HFFc6 (cell line): ENCODE measurements around the gene TTLL5. TPM values are rescaled to one million over a fixed set of nuclear protein-coding genes. Genes with fewer than 3 reads are reported as not detected.

Experiments used
- DNase-seq: peaks from one replicate; pipeline ENCODE4 v3.0.0-alpha.2; 2018
- H3K27ac Mint-ChIP-seq: 2 replicates; pipeline ENCODE4 v1.8.0; 2020; ENCODE audit warnings: mild to moderate bottlenecking, mixed read lengths
- H3K27me3 Mint-ChIP-seq: 2 replicates; pipeline ENCODE4 v1.8.0; 2021; ENCODE audit warnings: mild to moderate bottlenecking, moderate library complexity, mixed read lengths; ENCODE audit not compliant: insufficient read depth
- H3K36me3 Mint-ChIP-seq: 2 replicates; pipeline ENCODE4 v1.8.0; 2021; ENCODE audit warnings: low read depth, mixed read lengths
- H3K4me1 Mint-ChIP-seq: 2 replicates; pipeline ENCODE4 v1.8.0; 2020; ENCODE audit warnings: low read depth, mixed read lengths
- H3K4me3 Mint-ChIP-seq: 2 replicates; pipeline ENCODE4 v1.8.0; 2020; ENCODE audit warnings: mild to moderate bottlenecking, moderate library complexity, mixed read lengths
- H3K9me3 Mint-ChIP-seq: 2 replicates; pipeline ENCODE4 v1.8.0; 2020; ENCODE audit warnings: mild to moderate bottlenecking, mixed read lengths
- CTCF ChIP-seq: fragments of 200-600 bp; sonication (generic); IDR thresholded peaks from 2 replicates; pipeline ENCODE4 v1.5.0; 2021; ENCODE audit warnings: antibody characterized with exemption, mild to moderate bottlenecking
- total RNA-seq, 6 experiments: library from RNA; stranded (reverse); fragmentation: NEBNext Ultra II Directional; extraction: Animal tissue kit (Norgen Biotek cat#: 25700); gene quantifications; 2 replicates in 1 of 6; 3 replicates in 5 of 6; pipeline ENCODE4 v1.2.3, GENCODE V29; 2021

Gene TTLL5
- total RNA-seq, 6 experiments from 2014 or later: 22.0 to 28.9 (median 25.0) TPM

GRCh38 chr14:75700295-75700694, 39.2 kb downstream of the TTLL5 start:
- no peak for TF ChIP-seq CTCF
- Mint-ChIP-seq H3K4me1 (no peaks in the 10 kb centered on the region), H3K27ac (no peak overlapping the region), H3K27me3 (no peaks in the 10 kb centered on the region), H3K9me3 (no peaks in the 10 kb centered on the region), H3K36me3 (peaks cover 8% of the 10 kb centered on the region; the same call in 1 of the 2 replicates), H3K4me3 (no peak overlapping the region)
- no peak for DNase-seq

- Mint-ChIP-seq H3K4me1 (no peaks in the 10 kb centered on the region), H3K36me3 (0 out of 2 replicates have a peak, but pooled peaks cover 6% of the 10 kb centered on the region), H3K9me3 (no peaks in the 10 kb centered on the region), H3K4me3 (no peak overlapping the region), H3K27me3 (no peaks in the 10 kb centered on the region), H3K27ac (no peak overlapping the region)
- TF ChIP-seq CTCF: no peak
- no peak for DNase-seq
Observed at GRCh38 chr14:75702122-75702521, 41.1 kb downstream of the TTLL5 start.

GRCh38 chr14:75702616-75703261, 41.7 kb downstream of the TTLL5 start:
- no peak for TF ChIP-seq CTCF
- H3K9me3 Mint-ChIP-seq: no peaks in the 10 kb centered on the region
- no peak overlapping the region for H3K27ac Mint-ChIP-seq
- H3K4me3 Mint-ChIP-seq: no peak overlapping the region
- no peaks in the 10 kb centered on the region for H3K4me1 Mint-ChIP-seq
- no peaks in the 10 kb centered on the region for H3K27me3 Mint-ChIP-seq
- no peak for DNase-seq
- 0 out of 2 replicates have a peak, but pooled peaks cover 6% of the 10 kb centered on the region for H3K36me3 Mint-ChIP-seq

- no peak for TF ChIP-seq CTCF
- Mint-ChIP-seq H3K36me3 (0 out of 2 replicates have a peak, but pooled peaks cover 6% of the 10 kb centered on the region), H3K9me3 (no peaks in the 10 kb centered on the region), H3K4me1 (no peaks in the 10 kb centered on the region), H3K27me3 (no peaks in the 10 kb centered on the region), H3K4me3 (no peak overlapping the region), H3K27ac (no peak overlapping the region)
- no peak for DNase-seq
Observed at GRCh38 chr14:75703467-75703866, 42.4 kb downstream of the TTLL5 start.

- H3K27me3 Mint-ChIP-seq: no peaks in the 10 kb centered on the region
- DNase-seq: no peak
- no peaks in the 10 kb centered on the region for H3K9me3 Mint-ChIP-seq
- no peak overlapping the region for H3K27ac Mint-ChIP-seq
- H3K36me3 Mint-ChIP-seq: 0 out of 2 replicates have a peak, but pooled peaks cover 6% of the 10 kb centered on the region
- no peak overlapping the region for H3K4me3 Mint-ChIP-seq
- H3K4me1 Mint-ChIP-seq: no peaks in the 10 kb centered on the region
- TF ChIP-seq CTCF: no peak
Observed at GRCh38 chr14:75705014-75705413, 44.0 kb downstream of the TTLL5 start.
